ENCODE measurements around the gene DOK7. TPM values are rescaled to one million over a fixed set of nuclear protein-coding genes. Genes with fewer than 3 reads are reported as not detected.

DOK7 gene
- total RNA-seq, 1 donor from 2014 or later: 33.5 TPM

DNA sequence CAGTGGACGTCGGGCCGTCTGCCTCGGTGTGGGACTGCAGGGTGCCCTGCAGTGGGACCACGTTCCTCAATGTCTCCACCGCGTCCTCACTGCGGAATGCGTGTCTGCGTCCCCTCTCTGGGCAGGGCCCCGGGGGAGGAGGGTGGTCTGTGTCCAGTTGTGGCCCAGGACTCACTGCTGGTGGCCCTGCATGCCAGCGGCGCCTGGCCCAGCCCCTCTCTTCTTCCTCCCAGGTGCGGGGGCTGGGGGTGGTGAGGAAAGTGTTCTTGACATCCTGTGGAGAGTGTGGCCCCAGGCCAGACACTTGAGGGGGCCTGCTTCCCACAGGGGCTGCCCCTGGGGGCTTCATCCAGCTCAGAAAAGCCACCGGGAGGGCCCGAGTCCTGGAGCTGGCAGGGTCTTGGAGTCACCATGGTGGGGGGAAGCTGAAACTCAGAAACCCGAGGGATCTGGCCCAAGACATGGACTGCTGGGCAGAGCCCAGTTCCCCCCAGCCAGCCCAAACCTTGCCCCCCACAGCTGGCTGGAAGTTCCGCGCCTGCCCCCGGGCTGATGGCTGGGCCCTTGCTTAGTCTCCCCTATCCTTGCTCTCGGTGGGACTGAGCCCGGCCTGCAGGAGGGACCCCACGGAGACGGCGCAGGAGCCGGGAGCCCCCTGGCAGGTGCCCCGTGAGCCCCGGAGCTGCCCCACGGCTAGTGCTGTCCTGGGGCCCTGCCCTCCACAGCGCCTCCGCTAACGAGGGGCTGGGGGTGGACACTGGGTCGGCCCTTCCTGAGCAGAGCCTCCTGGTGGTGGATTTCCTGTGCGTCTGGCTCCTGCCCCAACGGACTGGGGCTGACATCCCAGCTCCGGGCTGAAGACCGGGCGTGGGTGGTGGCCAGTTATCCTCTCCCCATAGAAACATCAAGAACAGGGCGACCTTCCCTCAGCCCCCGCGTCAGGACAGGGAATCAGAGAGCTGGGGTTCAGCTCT, 2.9 kb downstream of the DOK7 start:
- Histone ChIP-seq H3K9me3 (no peaks in the 10 kb centered on the region), H3K4me1 (peaks cover 10 to 25% of the 10 kb centered on the region in 2 donors), H3K27me3 (no peaks in the 10 kb centered on the region), H3K36me3 (no peaks in the 10 kb centered on the region), H3K27ac (no peak overlapping the region), H3K4me3 (no peak overlapping the region)
- TF ChIP-seq, protein P1, sequence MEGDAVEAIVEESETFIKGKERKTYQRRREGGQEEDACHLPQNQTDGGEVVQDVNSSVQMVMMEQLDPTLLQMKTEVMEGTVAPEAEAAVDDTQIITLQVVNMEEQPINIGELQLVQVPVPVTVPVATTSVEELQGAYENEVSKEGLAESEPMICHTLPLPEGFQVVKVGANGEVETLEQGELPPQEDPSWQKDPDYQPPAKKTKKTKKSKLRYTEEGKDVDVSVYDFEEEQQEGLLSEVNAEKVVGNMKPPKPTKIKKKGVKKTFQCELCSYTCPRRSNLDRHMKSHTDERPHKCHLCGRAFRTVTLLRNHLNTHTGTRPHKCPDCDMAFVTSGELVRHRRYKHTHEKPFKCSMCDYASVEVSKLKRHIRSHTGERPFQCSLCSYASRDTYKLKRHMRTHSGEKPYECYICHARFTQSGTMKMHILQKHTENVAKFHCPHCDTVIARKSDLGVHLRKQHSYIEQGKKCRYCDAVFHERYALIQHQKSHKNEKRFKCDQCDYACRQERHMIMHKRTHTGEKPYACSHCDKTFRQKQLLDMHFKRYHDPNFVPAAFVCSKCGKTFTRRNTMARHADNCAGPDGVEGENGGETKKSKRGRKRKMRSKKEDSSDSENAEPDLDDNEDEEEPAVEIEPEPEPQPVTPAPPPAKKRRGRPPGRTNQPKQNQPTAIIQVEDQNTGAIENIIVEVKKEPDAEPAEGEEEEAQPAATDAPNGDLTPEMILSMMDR (IDR thresholded peaks at IDR 0.05): no peak
- DNase-seq (ENCODE audit: low spot score in 2 of 2): no peak
- intact Hi-C loops (cut with DNase I): no loop called here

- intact Hi-C loops (cut with DNase I): no loop called here
- Histone ChIP-seq H3K36me3 (no peaks in the 10 kb centered on the region), H3K4me3 (no peak overlapping the region), H3K4me1 (peaks cover 10 to 19% of the 10 kb centered on the region in 2 donors), H3K27ac (no peak overlapping the region), H3K9me3 (no peaks in the 10 kb centered on the region), H3K27me3 (no peaks in the 10 kb centered on the region)
- DNase-seq (ENCODE audit: low spot score in 2 of 2): no peak
- TF ChIP-seq, protein P1 (IDR thresholded peaks at IDR 0.05): no peak
Observed at GRCh38 chr4:3466691-3467600, 3.8 kb downstream of the DOK7 start.

- intact Hi-C loops (cut with DNase I): no loop called here
- Histone ChIP-seq H3K36me3 (no peaks in the 10 kb centered on the region), H3K27me3 (no peaks in the 10 kb centered on the region), H3K9me3 (no peaks in the 10 kb centered on the region), H3K27ac (no peak overlapping the region), H3K4me3 (no peak overlapping the region), H3K4me1 (peaks cover 4 to 12% of the 10 kb centered on the region in 2 donors)
- DNase-seq (ENCODE audit: low spot score in 2 of 2): no peak
- TF ChIP-seq, protein P1 (IDR thresholded peaks at IDR 0.05): no peak
Observed at GRCh38 chr4:3467601-3468031, 4.5 kb downstream of the DOK7 start.

GRCh38 chr4:3468154-3468553, 5.0 kb downstream of the DOK7 start:
- Histone ChIP-seq H3K9me3 (no peaks in the 10 kb centered on the region), H3K27ac (no peak overlapping the region), H3K36me3 (no peaks in the 10 kb centered on the region), H3K27me3 (no peaks in the 10 kb centered on the region), H3K4me3 (no peak overlapping the region), H3K4me1 (peaks cover 4 to 8% of the 10 kb centered on the region in 2 donors)
- no peak for DNase-seq (ENCODE audit: low spot score in 2 of 2)
- TF ChIP-seq, protein P1 (IDR thresholded peaks at IDR 0.05): no peak
- intact Hi-C loops (cut with DNase I): no loop called here

- no peak overlapping the region for H3K27ac ChIP-seq
- H3K36me3 ChIP-seq: no peaks in the 10 kb centered on the region
- H3K4me1 ChIP-seq: peaks cover 0 to 3% of the 10 kb centered on the region in 2 donors
- H3K27me3 ChIP-seq: no peaks in the 10 kb centered on the region
- intact Hi-C loops (cut with DNase I): no loop called here
- H3K9me3 ChIP-seq: no peaks in the 10 kb centered on the region
- TF ChIP-seq, protein P1 (IDR thresholded peaks at IDR 0.05): no peak
- H3K4me3 ChIP-seq: no peak overlapping the region
- no peak for DNase-seq (ENCODE audit: low spot score in 2 of 2)
Observed at GRCh38 chr4:3468804-3469203, 5.7 kb downstream of the DOK7 start.

Data from ascending aorta (tissue), 2 donors.